Activated naive CD4-positive, alpha-beta T cell treated with anti-CD3 and anti-CD28 coated beads, Interleukin-2, amount 50 U/mL, for 72 hours (primary cell): Measurements from ENCODE around the gene TPRA1. TPM values are rescaled to one million over a fixed set of nuclear protein-coding genes. Genes with fewer than 3 reads are reported as not detected.
"Not testable (repeated sequence)": the region's sequence is repeated elsewhere in the genome, so short reads cannot be mapped to it uniquely, and the experiment has no call there.

Source experiments
- ATAC-seq, 2 donors: fragments of 150-1000 bp; cut with Tn5 transposase; 2 replicates each; pipeline ENCODE4 v1.10.0; 2021; ENCODE audit warnings: mild to moderate bottlenecking in 2 of 2, moderate library complexity in 2 of 2
- DNase-seq, 2 donors: peaks; one replicate each; pipeline ENCODE4 v3.0.0; 2021 to 2022; ENCODE audit warnings: low spot score in 2 of 2
- H3K27ac Mint-ChIP-seq, 2 donors: one replicate each; pipeline ENCODE4 v1.8.0; 2022; ENCODE audit warnings: mild to moderate bottlenecking in 2 of 2, mixed read lengths in 2 of 2
- H3K36me3 Mint-ChIP-seq, 2 donors: one replicate each; pipeline ENCODE4 v1.8.0; 2022; ENCODE audit warnings: mixed read lengths in 2 of 2
- H3K9me3 Mint-ChIP-seq, 2 donors: one replicate each; pipeline ENCODE4 v1.8.0; 2022; ENCODE audit warnings: mixed read lengths in 2 of 2
- total RNA-seq, 2 donors: library from RNA; stranded (reverse); gene quantifications; one replicate each; pipeline ENCODE4 v1.2.3, GENCODE V29; 2022

Gene TPRA1
- total RNA-seq, 2 donors from 2014 or later = 26.0 to 31.3 TPM

DNA sequence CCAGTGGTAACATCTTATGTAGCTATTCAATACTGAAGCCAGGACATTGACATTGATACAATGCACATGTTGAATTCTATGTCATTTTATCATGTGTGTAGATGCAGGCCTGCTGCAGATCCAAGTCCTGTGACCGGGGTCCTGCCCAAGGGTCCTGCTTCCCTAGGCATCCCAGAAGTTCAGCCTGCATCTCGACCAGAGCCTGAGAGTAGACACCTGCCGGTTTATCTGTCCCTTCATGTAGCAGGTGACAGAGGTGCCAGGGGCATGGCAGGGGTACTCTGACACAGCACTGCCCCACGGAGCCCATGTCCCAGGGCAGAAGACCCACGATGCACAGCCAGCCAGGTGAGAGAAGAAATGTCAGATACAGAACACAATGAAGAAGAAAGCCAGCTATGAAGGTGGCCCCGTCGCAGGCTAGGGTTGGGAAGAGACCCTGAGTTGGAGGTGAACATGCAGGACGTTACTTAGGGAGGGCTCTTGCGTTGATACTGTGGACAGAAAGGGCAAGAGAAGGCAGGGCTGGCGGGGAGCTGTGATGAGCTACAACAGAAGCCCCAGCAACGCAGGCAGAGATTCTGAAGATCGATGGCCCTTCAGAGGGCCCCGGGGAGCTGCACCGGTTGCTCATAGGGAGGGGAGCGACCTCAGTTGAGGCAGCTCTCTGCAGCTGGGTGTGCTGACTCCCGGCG, 51.0 kb downstream of the TPRA1 start:
- Mint-ChIP-seq H3K27ac (no peak overlapping the region), H3K9me3 (no peaks in the 10 kb centered on the region), H3K36me3 (no peaks in the 10 kb centered on the region)
- DNase-seq (no peak), ATAC-seq (no peak)

DNA sequence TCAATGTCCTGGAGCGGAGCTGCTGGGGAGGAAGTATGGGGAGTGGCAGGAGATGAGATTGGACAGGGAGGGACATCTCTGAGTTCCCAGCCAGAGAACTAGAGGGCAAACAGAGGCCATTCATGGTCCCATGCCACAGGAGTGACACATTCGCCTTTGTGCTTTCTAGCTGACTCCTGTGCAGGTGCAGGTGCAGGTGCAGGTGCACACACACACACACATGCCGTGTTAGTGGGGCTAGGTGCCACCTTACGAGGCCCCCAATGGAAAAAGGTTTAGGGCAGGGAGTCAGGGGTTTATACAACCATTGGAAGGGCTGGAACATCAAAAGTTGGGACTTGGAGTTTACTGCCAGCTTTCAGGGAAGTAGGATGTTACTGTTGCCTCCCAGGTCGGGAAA, 52.0 kb downstream of the TPRA1 start:
- Mint-ChIP-seq H3K27ac (no peak overlapping the region), H3K9me3 (no peaks in the 10 kb centered on the region), H3K36me3 (no peaks in the 10 kb centered on the region)
- ATAC-seq (no peak), DNase-seq (no peak)

- H3K9me3 Mint-ChIP-seq = no peaks in the 10 kb centered on the region
- ATAC-seq = no peak
- peak overlapping the region in 1 of 2 donors; percentile 34 for H3K27ac Mint-ChIP-seq
- DNase-seq = no peak
- H3K36me3 Mint-ChIP-seq = no peaks in the 10 kb centered on the region
Measured at GRCh38 chr3:127536830-127537812, 53.4 kb downstream of the TPRA1 start.

DNA sequence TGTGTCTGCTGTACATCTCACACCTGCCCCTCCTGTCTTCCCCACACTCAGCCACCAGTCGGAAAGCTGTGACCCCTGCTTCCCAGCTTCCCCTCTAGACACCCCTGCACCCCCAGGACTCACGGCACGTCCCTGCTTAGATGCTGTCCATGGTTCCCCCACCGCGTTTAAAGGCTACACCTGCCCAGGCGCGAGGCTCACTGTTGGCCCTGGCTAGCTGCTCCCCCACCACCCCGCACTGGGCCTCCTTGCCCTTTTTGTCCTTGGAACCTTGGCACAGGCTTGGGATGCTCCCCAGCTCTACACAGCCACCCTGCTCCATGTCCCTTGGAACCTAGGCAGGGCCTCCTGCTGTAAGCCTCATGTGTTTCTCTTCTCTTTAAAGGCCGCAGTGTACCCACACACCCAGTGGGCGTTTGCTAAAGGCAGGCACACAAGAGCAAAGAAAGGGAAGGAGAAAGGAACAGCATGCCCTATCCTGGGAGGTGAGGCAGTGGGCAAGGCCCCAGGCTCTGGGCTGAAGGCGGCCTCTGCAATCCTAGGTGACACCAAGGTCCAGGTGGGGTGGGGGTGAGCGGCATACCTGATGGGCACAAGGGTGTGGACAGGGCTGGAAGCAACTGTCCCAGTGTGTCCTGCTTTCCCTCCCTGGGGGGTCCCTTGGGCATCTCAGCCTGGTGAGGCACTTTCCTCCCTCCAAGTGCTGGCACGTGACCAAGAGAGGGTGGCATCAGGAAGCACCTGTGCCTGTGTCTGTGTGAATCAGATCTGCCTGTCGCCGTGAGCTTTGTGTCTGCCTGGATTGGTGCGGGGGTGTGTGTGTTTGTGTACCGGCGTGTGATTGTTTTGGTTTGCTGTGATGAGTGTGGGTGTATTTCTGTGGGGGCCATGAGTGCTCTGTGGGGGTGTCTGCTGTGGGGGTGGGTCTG, 54.4 kb downstream of the TPRA1 start:
- Mint-ChIP-seq H3K9me3 (no peaks in the 10 kb centered on the region), H3K36me3 (no peaks in the 10 kb centered on the region), H3K27ac (peak overlapping the region in 1 of 2 donors; percentile 34)
- peak in 1 of 2 donors; percentile 24 for ATAC-seq
- no peak for DNase-seq

GRCh38 chr3:127535106-127535785, 55.3 kb downstream of the TPRA1 start:
- H3K36me3 Mint-ChIP-seq = no peaks in the 10 kb centered on the region
- H3K9me3 Mint-ChIP-seq = no peaks in the 10 kb centered on the region
- no peak for DNase-seq
- no peak for ATAC-seq
- no peak overlapping the region for H3K27ac Mint-ChIP-seq

GRCh38 chr3:127534564-127534963, 56.0 kb downstream of the TPRA1 start:
- Mint-ChIP-seq H3K9me3 (no peaks in the 10 kb centered on the region), H3K36me3 (no peaks in the 10 kb centered on the region), H3K27ac (peak overlapping the region in 1 of 2 donors; percentile 45)
- ATAC-seq = no peak
- no peak for DNase-seq

DNA sequence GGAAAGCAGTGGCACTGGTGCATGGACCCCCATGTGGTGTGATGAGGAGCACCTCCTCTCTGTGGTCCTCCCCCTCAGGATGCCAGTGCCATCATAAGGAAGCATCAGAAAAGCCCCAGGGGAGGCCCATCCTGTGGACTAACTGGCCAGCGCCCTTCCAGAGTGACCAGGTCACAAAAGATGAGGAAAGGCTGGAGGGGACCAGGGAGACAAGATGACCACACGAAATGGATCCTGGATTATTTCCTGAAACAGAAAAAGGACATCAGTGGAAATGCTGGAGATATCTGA, 56.4 kb downstream of the TPRA1 start:
- ATAC-seq (no peak), DNase-seq (no peak)
- H3K27ac Mint-ChIP-seq = no peak overlapping the region
- no peaks in the 10 kb centered on the region for H3K36me3 Mint-ChIP-seq
- no peaks in the 10 kb centered on the region for H3K9me3 Mint-ChIP-seq

DNA sequence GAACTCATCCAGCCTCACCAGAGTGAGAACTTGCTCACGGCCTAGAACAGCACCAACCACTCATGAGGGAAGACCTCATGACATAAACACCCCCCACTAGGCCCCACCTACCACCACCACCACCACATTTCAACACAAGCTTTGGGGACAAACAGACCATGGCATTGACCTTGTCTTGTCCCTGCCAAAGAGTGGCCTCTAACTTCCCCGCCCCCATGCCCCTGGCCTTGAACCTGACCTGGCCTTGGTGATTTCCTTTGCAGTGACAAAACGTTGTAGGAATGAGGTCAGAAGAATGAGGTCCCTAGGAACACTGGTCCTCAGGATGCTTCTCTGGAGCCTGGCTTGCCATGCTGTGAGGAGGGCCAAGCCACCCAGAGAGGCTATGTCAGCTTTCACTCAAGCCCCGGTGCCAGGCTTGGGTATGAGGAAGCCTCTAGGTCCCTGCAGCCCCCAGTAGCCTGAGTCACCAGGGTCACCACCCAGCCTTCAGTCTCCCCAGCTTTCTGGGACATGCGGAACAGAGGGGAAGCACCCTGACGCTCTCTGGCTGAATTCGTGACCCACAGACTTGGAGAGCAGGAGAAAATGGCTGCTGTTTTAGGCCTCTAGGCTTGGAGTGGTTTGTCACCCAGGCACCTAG, 57.9 kb downstream of the TPRA1 start:
- ATAC-seq (no peak), DNase-seq (no peak)
- Mint-ChIP-seq H3K36me3 (no peaks in the 10 kb centered on the region), H3K9me3 (no peaks in the 10 kb centered on the region), H3K27ac (no peak overlapping the region)

GRCh38 chr3:127531821-127532220, 58.7 kb downstream of the TPRA1 start:
- DNase-seq = no peak
- ATAC-seq = no peak
- Mint-ChIP-seq H3K27ac (peak overlapping the region in 1 of 2 donors; percentile 7), H3K36me3 (no peaks in the 10 kb centered on the region), H3K9me3 (no peaks in the 10 kb centered on the region)

- H3K9me3 Mint-ChIP-seq, H3K27ac Mint-ChIP-seq, DNase-seq, ATAC-seq, H3K36me3 Mint-ChIP-seq: not testable (repeated sequence)
Measured at GRCh38 chr3:127530863-127531262, 59.7 kb downstream of the TPRA1 start.

DNA sequence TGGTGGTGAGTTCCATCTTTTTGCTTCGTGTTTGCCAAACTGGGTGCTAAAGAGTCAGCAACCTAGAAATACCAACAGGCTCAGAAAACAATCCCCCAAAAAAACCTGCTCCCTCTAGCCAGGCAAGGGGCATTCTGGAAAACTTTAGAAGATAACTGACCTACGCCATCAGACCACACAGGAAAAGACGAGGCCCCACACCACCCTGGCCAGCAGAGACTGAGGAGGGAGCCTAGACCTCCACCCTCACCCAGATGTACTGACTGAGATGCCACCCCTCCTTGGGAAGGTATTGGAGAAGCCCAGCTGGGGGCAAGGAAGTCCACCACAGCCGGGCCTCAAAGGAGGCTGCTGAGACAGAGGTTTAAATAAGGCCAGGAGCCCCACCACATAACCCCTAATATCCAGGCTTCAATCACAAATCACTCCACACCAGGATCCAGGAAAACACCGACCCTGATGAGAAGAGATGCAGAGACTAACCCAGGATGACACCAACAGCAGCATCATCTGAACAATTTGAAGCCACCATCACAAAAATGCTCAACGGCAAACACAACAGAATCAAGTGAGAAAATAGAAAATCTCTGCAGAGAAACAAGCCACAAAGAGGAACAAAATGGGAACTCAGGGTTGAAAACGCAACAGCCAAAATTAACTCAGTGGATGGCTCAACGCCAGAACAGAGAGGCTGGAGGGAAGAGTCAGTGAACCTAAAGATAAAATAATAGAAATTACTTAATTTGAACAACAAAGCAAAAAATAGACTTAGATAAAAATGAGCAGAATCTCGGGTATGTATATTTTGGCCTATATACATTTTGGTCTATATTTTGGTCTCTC, 61.0 kb downstream of the TPRA1 start:
- Mint-ChIP-seq H3K36me3 (no peaks in the 10 kb centered on the region), H3K27ac (no peak overlapping the region), H3K9me3 (no peaks in the 10 kb centered on the region)
- DNase-seq (no peak), ATAC-seq (no peak)

GRCh38 chr3:127525373-127525772, 65.2 kb downstream of the TPRA1 start:
- no peaks in the 10 kb centered on the region for H3K9me3 Mint-ChIP-seq
- no peak for DNase-seq
- H3K36me3 Mint-ChIP-seq = no peaks in the 10 kb centered on the region
- ATAC-seq = peak in 1 of 2 donors; percentile 47
- no peak overlapping the region for H3K27ac Mint-ChIP-seq

DNA sequence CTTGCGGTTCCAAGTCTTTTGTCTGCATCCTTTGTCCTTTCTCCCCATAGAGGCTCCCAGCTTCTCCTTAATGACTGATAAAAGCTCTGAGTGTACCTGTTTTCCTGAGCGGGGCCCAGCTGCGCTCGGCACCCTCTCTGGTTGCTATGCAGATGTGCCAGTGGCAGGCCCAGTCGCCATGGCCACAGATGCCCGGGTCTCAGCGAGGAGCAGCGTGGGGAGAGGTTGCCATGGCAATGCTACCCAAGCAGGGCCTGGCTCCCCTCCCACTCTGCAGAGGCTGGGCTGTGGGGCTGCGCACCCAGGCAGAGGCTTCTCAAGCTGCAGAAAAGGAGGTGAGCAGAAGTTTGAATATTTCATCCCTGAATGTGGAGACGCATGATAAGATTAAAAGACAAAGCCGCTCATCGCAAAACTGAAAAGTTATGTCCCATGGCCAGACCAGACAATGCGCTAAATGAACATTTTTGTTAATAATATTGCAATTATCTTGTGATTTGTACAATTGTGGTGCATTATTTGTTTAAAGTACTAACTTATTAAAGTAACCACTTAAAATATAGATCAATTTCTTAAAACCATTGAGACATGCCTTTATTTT, 66.1 kb downstream of the TPRA1 start:
- no peak for DNase-seq
- no peaks in the 10 kb centered on the region for H3K36me3 Mint-ChIP-seq
- H3K27ac Mint-ChIP-seq = no peak overlapping the region
- ATAC-seq = no peak
- no peaks in the 10 kb centered on the region for H3K9me3 Mint-ChIP-seq
